Nasal cavity respiratory epithelium epithelial cell of viscerocranial mucosa (primary cell): ENCODE measurements around the gene KIAA0040. TPM values are rescaled to one million over a fixed set of nuclear protein-coding genes. Genes with fewer than 3 reads are reported as not detected.

Source experiments
- total RNA-seq: library from RNA; depleted of rRNA; stranded (reverse); fragments of >200 nt; gene quantifications from 2 replicates; pipeline ENCODE4 v1.2.3, GENCODE V29; 2014

KIAA0040 gene
- total RNA-seq = 6.8 and 13.2 TPM in 2 replicates

DNA sequence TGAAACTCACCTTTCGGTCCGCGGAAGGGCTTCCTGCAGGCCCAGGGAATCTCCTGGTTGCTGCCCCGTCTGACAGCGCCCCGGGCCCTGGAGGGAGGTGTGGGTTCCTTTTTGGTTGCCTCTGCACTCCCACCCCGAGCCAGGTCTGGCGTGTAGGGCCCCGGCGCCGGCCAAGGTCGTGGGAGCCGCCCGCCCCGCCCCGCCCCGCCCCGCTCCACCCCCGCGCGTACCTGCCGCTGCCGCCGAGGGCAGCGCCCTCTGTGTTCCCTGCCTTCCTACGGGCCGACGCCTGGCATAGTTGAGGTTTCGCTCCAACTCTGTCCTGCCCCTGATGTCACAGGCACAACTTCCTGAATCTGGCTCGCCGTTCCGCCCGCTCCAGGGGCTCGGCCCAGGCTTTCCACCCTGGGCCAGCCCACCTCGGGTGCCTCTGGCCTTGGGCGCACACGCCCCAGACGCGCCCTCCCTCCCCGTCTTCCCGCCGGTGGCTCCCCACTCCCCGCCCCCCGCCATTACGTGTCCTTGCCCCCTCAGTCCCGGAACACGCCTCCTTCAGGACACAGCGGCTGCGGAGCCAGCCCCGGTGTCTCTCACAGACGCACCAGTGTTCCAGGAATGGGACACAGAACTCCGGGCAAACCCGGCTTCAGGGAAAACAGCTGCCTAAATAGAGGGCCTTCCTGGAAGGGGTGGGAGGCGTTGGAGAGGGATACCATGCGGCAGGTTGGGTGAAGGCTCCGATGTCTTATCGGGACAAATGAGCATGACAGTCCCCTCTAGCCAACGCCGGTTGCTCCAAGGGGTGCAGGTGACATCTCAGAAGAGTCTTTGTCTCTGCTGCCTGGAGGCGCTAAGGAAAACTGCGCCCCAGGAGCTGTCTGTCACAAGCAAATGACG lies at the start of gene KIAA0040:
TSS of gene KIAA0040 (minus strand) at position 147 of the 897 bp plus-strand sequence. CDS start 31,763 bp downstream, outside the sequence.

Other genes with a start within 250 kb of the KIAA0040 start
- gene CACYBP, start 192.8 kb downstream of the KIAA0040 start, total RNA-seq = 301 and 310 TPM in 2 replicates
- gene MRPS14, start 169.4 kb downstream of the KIAA0040 start, total RNA-seq = 17.7 and 24.3 TPM in 2 replicates
- gene TNN, start 124.9 kb downstream of the KIAA0040 start, total RNA-seq = not detected in 2 replicates